Stimulated activated naive CD4-positive, alpha-beta T cell treated with Interleukin-2 at 50 U/mL for 16 hours (primary cell): ENCODE data around the gene SOX2.

Source experiments
- DNase-seq: peaks from one replicate; lab custom pipeline; 2025; lab: John Stamatoyannopoulos, UW

Gene SOX2

GRCh38 chr3:181704421-181705085 lies 7.2 kb upstream of the SOX2 start:
- no peak for DNase-seq

DNA sequence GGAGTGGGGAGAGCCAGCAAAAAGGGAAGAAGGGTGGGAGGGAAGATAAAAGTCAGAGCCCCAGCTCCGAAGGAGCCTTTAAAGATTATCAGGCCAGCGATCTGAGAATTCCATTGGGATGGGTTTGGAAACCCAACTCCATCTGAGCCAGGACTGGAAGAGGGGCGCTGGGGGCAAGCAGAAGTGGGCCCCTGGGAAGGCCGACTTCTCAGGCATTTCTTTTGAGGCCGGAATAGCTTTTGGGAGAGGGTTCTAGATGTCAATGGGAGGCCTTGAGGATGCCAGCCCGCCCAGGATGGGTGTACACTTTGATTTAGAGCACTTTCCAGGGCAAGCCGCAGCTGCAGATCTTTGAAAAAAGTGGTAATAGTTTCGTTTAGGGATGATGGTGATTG lies 6.6 kb upstream of the SOX2 start:
- DNase-seq = no peak

- DNase-seq = no peak
These were observed 3.7 kb upstream of the SOX2 start for GRCh38 chr3:181707980-181708379.

DNA sequence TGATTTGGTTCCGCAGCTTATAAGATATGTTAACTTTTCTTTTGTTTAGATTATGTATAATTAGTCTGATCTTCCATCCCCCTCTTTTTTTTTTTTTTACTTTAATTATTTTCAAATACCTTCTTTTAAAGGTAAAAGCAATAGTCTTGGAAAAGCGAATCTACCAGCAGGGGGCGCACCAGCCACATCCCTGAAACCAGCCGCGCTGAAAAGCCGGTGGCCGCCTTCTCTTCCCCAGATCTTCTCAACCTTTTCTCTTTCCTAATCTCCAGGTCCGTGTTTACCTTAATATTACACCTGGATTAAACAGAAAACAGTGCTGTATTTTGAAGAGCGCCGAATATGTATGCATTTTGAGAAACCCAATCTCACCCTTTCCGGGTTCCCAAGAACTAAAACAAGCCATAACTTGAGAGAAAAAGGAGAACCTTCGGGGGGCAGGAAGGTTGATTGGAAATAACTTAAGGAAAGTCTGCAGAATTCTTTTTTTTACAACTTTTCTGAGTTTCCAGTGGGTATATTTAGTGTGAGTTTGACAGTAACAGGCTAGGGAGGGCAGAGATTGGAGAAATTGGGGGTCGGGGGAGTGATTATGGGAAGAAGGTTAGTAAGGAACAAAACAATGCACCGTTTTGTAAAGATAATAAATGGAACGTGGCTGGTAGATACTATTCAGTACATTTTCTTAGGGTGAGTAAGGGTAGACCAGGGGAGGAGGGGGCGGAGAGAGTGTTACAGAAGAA lies 2.0 kb upstream of the SOX2 start:
- DNase-seq = peak; percentile 33

DNA sequence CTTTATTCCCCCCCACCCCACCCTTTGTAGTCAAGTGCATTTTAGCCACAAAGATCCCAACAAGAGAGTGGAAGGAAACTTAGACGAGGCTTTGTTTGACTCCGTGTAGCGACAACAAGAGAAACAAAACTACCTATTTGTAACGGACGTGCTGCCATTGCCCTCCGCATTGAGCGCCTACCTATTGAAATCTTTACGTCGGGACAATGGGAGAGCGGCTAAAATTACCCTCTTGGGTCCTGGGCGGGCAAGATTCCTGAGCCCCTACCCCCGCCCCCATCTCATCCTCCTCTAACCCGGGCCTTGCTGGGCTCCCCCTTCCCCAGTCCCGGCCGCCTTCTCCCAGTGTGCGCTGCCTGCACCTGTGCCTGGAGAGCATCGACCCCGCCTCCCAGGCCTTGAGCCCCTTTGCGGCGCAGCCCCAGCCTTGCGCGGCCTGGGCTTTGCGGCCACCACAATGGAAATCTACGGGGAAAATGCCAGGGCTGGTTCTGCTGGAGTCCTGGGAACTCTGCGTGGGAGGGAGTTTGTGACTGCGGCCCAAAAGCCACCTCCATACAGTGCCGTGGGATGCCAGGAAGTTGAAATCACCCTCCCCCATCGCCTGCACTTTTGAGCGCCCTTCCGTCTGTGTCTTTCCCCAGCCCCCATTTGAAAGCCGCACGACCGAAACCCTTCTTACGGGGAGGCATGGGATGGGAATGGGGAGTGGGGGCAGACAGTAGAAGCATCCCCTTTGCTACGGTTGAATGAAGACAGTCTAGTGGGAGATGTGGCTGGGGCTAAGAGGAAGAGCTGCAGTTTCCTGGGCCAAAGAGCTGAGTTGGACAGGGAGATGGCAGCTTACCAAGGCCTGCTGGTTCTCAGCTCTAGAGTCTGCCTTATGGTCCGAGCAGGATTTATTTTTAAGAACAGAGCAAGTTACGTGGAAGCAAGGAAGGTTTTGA lies 1.1 kb upstream of the SOX2 start:
- no peak for DNase-seq

DNA sequence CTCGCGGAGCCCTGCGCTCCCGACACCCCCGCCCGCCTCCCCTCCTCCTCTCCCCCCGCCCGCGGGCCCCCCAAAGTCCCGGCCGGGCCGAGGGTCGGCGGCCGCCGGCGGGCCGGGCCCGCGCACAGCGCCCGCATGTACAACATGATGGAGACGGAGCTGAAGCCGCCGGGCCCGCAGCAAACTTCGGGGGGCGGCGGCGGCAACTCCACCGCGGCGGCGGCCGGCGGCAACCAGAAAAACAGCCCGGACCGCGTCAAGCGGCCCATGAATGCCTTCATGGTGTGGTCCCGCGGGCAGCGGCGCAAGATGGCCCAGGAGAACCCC lies 464 bp downstream of the SOX2 start:
- DNase-seq = no peak

- DNase-seq = no peak
These were observed 991 bp downstream of the SOX2 start for GRCh38 chr3:181712553-181713279.

DNA sequence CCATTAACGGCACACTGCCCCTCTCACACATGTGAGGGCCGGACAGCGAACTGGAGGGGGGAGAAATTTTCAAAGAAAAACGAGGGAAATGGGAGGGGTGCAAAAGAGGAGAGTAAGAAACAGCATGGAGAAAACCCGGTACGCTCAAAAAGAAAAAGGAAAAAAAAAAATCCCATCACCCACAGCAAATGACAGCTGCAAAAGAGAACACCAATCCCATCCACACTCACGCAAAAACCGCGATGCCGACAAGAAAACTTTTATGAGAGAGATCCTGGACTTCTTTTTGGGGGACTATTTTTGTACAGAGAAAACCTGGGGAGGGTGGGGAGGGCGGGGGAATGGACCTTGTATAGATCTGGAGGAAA lies 1.5 kb downstream of the SOX2 start:
- DNase-seq = no peak

DNA sequence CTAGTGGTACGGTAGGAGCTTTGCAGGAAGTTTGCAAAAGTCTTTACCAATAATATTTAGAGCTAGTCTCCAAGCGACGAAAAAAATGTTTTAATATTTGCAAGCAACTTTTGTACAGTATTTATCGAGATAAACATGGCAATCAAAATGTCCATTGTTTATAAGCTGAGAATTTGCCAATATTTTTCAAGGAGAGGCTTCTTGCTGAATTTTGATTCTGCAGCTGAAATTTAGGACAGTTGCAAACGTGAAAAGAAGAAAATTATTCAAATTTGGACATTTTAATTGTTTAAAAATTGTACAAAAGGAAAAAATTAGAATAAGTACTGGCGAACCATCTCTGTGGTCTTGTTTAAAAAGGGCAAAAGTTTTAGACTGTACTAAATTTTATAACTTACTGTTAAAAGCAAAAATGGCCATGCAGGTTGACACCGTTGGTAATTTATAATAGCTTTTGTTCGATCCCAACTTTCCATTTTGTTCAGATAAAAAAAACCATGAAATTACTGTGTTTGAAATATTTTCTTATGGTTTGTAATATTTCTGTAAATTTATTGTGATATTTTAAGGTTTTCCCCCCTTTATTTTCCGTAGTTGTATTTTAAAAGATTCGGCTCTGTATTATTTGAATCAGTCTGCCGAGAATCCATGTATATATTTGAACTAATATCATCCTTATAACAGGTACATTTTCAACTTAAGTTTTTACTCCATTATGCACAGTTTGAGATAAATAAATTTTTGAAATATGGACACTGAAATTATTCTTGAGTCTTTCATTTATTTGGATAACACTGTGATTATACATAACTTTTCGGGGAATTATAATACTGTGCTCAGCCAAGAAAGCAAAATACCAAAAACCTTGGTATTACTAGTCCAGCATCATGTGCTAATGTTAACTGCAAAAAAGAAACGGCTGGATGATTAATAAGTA lies 2.2 kb downstream of the SOX2 start:
- DNase-seq = no peak

DNA sequence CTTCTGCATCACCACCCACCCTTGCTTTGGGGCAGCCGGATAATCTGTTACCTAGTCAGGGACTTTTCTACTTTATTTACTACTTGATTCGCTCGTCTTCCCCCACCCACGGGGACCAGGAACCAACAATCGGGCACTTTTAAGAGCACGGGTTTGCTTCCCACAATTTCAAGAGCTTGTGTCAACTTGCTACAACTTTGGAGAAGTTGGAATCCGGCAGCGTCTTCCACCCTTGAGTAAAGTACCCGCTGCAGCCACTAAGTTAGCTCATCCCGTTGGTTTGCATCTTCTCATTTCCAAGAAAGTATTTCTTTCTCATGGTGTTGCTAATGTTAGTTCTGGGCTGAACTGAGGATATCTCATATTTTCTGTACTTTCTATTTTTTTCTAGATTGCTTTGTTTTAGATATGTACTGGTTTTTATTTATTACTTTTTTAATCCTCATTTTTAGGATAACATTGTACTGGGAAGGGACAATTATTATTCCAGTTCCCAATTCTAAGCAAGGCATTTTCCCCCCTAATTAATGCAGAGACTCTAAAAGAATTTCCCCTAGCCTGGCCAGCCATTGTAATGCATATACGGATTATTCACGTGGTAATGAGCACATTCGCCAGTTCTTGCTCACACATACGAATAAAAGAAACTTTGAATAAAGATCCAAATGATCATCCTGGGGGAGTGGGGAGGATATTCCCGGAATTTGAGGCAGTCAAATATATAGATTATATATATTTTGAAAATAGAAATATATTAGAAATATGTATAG lies 4.0 kb downstream of the SOX2 start:
- no peak for DNase-seq

DNA sequence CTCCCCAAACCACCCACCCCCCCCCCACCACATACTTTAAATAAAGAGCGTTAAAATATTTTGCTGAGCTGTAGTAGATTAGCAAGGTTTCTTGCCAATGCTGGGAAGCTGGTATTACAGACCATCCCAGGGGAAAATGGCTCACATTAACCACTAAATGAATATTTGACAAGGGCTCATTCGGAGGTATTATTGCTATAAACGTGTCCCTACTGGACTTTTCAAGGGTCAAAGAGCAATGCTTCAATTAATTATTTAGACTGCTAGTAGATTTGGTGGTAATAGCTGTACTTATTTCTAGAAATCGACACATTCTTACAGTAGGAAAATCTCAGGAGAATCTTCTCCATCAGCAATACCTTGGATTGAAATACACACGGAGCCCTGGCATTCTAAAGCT lies 5.2 kb downstream of the SOX2 start:
- no peak for DNase-seq

GRCh38 chr3:181717549-181718171 lies 5.9 kb downstream of the SOX2 start:
- DNase-seq = no peak

GRCh38 chr3:181718369-181718768 lies 6.6 kb downstream of the SOX2 start:
- DNase-seq = no peak

DNA sequence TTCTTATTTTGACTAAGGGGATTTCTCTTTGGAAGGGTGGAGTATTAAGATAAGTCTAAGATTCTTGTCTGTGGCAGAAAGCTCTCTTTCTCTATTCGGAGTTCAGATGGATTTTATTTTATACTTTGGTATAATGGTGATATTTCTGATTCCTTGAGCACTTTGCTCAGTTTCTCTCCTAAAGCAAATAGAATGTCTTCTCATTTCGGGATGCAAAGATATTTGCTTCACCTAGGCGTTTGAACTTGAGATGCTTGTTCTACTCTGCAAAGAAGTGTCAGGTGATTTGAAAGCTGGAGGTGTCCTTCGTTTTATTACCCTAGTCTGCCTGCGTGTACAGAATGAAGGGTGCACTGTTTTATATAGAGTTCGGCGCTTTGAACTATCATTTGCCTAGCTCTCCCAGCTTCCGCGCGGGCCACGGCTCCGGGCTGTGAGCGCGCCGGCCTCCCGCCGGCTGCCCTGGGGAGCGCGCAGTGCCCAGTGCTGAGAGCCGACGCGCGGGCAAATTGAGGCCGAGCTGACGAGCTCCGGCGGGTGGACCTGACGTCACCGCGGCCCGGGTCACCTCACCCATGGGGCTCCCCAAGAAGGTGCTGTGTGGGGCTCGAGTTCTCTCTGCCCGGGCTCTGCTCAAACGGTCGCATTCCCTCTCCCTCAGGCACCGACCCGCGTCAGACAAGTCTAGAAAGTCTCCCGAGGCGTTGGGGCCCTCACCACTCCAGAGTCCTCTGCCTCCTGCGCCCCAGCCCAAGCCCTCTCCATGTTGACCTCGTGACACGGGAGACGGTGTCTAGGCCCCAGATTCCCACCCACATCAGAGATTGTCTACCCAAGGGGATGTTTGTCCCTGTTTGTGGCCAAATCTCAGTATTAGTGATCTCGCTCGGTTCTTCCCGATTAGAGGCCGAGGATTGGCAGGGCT lies 7.5 kb downstream of the SOX2 start:
- DNase-seq = no peak

DNA sequence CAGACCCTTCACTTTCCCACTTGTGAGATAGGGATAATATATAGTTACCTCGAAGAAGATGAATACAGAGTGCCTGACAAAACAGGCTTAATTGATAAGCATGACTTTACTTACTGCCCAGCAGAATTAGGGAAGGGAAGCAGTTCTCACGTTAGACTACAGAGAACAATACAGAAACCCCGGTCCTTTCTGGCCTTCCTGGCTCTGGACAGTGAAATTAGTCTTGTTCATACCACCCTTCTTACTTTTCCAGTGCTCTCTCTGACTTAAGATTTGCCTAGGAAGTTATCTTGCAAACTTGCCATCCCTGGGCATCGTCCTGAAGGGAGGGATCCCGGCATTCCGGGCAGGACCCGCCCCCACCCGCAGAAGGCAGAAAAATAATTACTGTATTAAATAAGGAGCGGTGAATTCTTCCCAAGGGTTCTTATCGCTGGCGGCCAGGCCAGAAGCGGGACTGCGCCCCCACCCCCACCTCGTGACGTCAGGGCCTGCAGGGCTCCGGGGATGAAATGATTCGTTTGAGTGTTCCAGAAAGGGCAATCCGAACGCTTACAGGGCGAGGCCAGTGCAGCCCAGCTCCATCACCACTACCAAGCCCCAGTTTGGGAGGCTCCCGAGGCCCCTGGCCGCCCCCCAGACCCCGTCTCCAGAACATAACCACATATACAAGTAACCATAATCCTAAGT lies 8.4 kb downstream of the SOX2 start:
- DNase-seq = no peak

GRCh38 chr3:181721046-181721875 lies 9.5 kb downstream of the SOX2 start:
- DNase-seq = no peak

DNA sequence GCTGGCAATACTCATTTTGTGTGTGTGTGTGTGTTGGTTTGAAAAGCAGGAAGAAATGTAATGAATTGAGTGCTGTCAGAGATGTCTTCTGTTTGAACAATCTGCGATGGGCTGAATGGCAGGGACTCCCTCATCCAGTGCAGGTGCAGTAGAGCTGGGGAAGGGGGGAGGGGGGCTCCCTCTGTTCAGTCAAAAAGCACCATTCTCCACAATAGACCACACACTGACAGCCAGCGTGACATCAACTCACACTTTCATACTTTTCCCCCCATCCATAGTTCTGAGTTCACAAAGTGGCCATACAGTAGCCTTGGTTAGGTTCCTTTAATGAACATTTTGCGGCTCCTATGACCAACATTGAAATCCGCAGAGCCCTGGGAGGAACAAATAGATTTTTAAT lies 10.4 kb downstream of the SOX2 start:
- DNase-seq = no peak
